AG20443 (cell line): ENCODE measurements around the gene PMVK.
"Not testable (repeated sequence)": the region's sequence is repeated elsewhere in the genome, so short reads cannot be mapped to it uniquely, and the experiment has no call there.

Experiments
- DNase-seq: peaks from one replicate; pipeline ENCODE4 v3.0.0; 2012; ENCODE audit warnings: low spot score, mixed read lengths

PMVK gene

DNA sequence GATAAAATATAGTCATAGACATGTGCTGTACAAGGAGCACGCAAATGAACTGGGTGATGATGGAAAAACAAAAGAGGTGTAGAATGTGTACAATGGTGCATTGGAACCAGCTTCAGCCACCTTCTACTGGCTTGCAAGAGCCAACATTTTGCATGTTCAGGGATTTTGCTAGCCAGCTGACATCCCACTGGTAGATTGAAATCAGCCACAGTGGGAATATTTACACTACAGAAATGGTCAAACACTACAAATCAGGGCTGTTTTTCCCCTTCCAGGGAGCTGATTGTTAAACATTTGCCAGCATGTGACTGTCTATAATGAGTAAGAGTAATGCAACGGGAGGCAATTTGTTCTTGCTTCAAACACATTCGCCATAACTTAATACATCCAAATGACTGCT, 23.2 kb downstream of the PMVK start:
- no peak for DNase-seq

DNA sequence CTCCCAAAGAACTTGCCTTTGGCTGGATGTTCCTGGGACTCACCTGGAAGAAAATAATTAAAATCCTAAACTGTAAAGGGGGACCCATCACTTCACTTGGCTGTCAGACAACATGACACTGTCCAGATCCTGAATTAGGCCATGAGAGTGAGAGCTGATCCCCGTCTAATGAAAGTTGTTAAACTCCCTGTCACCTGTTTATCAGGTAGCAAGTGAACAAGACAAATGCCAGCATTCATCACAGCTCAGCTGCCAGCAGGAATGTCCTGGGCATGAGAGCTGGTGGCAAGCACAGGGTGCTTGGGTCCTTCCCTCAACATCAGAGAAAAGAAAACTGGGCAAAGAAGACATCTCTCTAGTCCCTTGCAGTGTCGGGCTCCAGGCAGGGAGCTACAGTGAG, 23.8 kb downstream of the PMVK start:
- no peak for DNase-seq

DNA sequence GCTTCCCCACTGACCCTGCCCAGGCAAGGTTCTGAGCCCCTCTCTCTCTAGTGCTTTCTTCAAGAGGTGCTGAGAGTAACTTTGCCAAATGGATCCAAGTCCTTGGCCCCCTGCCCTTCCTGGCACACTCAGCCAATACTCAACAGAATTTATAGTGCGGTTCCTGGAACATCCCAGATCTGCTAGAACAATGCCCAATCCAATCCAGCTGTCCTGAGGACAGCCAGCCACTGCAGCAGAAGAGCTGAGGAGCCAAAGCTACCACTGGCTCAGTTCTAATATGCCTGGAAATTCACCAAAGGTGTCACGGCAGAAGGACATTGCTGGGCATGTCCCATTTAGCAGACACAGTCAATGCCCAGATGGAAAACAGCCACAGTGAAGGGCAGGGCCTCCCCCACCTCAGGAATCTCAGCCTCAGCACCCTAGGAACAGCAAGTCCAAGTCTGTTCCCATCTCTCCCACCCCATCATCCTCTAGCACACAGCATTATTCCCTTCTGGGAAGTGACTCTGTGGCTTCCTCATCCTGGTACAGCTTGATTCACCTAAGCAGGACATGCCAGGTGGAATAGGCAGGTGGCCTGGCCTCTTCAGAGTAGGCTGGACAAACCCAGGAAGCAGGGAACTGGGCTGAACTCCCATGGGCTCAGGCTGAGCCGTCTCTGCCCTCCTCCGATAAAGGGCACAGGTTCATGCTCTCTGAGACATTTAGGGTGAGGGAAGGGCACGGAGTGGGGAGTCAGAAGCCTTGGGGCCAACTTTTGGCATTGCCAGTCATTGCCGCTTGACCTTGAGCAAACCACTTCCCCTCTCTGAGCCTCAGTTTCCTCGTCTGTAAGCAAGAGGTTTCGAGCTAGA, 24.6 kb downstream of the PMVK start:
- DNase-seq: no peak

DNA sequence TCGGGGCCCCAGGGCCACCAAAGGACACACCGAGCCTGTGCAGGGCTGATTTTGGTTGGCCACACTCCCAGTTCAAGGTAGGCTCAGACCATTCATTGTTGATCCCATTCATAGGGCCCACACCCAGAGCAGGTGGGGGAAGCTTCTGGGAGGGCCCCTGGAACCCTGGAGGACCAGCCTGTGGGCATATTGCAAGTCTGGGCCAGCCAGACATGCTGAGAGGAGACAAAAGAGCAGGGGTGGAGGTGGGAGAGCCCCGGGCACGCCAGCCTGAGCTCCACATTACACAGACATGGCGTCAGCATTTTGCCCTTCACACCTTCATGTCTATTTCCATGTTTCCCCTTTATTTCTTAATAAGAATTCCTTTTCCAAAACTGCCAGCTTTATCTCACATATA, 25.7 kb downstream of the PMVK start:
- no peak for DNase-seq

DNA sequence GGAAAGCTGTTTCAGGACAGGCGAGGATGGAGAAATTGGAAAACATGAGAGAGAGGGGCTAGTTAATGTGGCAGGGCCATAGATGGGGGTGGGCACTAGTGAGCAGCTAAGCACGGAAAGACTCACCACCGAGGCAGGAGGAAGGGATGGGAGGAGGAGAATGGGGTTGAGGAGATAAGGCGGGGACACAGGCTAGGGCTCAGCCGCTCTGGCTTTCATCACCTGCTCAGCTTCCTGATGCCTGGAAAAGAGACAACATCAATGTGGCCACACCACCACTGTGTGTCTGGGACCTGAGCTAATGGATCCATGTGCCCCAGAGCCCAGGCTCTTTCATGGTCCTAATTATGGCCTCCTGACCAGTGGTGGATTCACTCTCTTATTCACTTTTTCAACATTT, 27.6 kb downstream of the PMVK start:
- DNase-seq: no peak

DNA sequence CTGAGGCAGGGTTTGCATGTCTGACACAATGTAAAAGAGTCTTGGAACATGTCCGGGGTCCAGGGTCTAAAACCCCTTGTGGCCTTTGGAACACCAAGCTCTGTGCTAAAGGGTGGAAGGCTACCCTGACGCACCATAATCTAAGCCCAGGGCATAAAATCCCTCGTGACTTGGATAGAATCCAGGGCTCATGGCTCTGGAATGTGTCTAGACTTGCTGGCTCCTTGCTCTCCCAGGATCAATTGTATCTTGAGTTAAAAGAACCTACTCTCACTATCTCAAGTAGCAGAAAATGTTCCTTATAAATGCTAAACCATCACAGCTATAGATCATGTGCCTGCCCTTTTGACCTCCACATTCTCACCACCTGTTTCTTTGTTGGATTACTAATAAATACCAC, 28.4 kb downstream of the PMVK start:
- DNase-seq: not testable (repeated sequence)

DNA sequence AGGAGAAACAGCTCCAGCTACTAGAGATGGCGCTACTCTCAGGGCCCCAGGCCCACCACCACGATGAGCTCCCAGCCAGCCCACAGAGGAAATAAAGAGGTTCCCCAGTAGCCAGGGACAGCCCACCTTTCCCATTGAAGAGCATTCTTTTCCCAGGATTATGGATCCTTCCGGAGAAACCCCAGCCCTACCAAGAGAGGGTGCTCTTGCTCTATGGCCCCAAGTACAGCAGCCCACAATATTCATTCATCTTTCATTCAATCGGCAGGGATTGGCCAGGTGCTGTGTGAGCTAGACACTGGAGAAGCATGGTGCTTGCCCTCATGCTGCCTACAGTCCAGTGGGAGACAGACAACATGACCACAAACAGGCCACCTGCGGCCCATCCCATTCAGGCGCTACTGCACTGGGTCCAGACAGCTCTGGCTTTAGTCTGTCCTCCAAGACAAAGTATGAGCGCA, 29.9 kb downstream of the PMVK start:
- DNase-seq: no peak

DNA sequence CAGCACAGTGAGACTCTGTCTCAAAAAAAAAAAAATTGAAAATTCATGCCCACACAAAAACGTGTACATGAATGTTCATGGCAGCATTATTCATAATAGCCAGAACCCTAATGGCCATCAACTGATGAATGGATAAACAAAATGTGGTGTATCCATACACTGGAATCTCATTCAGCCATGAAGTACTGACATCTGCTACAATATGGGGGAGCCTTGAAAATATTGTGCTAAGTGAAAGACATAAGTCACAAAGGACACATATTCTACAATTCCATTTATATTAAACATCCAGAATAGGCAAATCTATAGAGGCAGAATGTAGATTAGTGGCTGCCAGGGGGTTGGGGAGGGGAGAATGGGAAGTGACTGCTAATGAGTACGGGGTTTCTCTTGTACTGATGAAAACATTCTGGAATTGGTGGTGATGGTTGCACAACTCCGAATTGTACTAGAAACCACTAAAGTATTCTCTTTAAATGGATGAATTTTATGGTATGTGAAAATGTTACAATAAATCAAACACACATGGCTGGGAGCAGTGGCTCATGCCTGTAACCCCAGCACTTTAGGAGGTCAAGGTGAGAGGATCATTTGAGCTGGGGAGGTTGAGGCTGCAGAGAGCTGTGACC, 33.5 kb downstream of the PMVK start:
- no peak for DNase-seq

DNA sequence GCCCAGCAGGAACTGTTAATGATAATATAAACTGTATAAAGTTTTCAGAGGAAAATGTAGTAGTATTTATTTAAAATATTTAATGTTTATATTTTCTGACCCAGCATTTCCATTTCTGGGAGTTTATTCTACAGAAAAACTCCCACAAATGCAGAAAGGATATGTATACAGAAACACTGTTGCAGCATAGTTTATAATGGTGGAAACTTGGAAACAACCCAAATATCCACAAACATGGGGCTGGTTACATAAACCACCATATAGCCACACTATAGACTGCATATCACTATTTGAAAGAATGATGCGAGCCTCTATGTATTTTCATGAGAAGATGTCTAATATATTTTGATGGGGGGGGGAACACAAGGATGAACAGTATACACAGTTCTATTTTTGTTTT, 34.9 kb downstream of the PMVK start:
- no peak for DNase-seq

DNA sequence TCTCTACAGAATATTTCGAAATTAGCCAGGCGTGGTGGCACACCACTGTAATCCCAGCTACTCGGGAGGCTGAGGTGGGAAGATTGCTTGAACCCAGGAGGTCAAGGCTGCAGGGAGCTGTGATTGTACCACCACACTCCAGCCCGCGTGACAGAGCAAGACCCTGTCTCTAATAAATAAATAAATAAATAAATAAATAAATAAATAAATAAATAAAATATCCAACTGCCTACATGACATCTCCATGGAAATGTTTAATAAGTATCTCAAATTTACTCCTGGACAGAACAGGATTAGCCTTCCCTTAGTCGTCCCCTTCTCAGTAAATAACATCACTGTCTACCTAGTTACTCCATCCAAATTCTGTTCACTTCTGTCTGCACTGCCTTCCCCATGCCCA, 37.5 kb downstream of the PMVK start:
- DNase-seq: no peak

DNA sequence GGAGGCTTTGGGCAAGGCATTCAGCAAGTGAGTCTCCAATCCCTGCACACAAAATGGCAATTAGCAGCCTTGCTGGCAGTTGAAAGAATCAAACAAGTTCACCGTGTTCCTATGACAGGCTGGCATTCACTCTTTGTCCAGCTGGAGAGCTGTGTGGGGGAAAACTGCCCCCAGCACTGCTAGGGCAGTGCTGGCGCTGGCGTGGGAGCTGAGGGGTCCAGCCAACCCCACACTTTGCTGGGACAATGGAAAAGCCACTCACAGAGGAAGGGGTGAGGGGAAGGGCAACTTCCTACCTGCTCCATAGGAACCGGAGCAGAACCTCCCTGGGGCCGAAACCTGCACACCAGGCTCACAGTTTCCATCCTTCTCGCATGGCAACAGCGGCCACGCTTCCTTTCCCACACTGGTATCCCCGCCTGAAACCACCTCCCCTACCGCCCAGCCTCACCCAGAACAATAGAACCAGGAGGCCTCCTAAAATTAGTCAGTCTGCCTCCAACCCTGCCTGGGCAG, 39.7 kb downstream of the PMVK start:
- no peak for DNase-seq

DNA sequence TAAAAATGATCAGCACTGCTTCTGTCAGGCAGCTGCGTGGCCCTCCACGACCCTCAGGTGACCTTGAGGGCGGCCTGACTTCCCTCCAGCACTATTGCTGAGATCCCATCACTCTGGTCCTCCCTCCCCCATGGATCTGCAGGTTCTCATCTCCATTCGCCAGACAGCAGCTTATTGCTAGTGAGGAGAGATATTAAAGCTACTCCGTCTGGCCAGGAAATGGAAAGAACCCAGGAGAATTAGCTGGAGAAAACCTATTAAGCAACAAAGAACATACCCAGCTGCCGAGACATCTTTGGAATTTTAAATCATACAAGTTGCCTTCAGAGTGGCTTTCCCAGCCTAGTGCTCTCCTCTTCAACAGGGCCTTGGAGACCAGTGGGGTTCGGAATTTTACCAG, 40.7 kb downstream of the PMVK start:
- DNase-seq: peak; percentile 36

DNA sequence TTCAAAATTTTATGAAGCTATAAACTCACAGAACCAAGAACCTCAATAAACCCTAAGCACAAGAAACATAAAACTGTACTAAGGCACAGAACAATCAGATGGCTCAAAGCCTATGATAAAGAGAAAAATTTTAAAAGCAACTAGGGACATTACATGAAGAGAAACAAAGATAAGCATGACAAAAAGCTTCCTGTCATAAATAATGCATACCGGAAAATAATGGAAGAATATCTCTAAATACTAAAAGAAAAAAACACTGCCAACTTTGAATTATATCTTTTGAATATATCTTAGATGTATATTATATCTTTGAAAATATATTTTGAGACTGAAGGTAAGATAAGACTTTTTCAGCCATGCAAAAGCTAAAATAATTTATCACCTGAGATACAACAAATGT, 45.1 kb downstream of the PMVK start:
- no peak for DNase-seq

DNA sequence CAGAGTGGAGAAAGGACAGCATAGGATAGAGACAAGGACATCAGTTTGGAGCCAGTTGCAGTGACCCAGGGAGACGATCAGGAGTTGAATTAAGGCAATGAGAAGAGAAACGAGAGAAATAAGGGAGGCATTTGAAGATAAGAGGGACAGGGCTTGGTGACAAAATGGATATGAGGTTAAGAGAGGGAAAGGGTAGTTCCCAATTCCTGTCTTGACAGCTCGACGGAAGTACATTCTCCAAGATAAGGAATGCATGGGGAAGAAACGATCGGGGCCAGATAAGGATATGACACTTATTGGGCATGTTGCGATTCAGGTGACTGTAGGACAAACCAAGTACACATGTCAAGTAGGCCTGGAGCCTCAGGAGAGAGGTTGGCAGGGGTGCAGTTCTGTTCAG, 47.8 kb downstream of the PMVK start:
- DNase-seq: no peak

DNA sequence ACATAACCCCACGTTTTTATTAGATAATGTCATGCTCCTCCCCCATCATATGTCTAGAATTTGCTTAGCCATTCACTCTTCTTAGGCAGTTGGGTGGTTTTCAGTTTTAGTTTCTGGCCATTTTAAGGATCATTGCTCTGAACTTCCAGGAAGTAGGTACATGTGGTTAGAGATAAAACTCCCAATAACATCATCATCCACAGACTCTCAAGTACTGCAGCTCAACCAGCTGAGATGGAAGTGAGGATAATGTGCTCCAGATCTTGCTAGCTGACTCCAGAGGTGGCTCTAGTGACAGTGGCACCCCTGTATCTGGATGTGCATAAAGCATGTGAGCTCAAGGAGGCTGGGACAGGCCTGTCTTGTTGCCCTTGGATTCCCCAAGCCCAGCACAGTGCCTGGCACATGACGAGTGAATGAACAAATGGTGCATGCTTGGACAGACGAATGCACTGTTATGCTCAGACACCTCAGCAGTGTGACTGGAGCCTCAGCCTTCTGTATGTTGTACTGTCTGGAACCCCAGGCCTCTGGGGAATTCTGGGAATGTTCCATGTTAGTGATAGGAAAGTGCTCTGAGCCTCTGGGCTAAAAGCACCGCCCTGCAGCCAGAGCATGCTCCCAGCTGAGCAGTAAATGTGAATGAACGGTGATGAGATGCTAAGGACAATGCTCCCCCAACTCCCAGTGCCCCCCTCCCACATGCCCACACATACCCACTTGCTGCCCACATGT, 50.1 kb downstream of the PMVK start:
- no peak for DNase-seq

DNA sequence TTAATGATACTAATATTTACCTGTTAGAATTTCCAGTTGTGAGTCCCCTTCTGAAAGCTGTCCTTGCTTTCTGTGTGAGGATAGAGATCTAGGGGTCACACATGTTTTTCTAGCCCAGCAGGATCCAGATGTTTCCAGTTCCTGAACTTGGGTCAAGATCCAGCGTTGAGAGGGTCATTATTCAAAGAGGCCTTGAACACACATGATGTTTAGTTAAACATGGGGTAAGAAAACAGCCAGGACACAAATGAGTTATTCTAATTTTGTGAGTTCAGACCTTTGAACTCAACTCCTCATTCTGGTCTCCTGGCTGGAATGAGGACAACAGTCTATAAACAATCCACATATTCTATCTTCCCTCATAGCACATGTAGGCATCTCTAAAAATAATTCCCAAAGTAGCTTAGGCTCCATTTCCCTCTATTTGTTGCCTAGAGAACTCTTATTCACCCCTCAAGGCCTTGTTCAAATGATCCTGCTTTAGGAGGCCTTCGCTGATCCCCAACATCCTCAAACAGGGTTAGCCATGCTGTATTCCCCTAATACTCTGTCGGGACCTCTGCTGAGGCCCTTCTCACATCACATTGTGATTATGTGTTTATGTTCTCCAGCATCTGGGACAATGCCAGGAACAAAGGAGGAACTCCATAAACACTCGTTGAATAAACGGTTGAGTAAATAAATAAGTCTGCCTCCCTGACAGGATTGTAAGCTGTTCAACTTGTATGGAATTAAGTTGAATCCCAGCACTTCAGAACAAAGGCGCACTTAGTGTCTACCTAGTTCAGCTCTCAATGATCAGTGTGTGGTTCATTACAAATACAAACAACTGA, 51.4 kb downstream of the PMVK start:
- DNase-seq: no peak

DNA sequence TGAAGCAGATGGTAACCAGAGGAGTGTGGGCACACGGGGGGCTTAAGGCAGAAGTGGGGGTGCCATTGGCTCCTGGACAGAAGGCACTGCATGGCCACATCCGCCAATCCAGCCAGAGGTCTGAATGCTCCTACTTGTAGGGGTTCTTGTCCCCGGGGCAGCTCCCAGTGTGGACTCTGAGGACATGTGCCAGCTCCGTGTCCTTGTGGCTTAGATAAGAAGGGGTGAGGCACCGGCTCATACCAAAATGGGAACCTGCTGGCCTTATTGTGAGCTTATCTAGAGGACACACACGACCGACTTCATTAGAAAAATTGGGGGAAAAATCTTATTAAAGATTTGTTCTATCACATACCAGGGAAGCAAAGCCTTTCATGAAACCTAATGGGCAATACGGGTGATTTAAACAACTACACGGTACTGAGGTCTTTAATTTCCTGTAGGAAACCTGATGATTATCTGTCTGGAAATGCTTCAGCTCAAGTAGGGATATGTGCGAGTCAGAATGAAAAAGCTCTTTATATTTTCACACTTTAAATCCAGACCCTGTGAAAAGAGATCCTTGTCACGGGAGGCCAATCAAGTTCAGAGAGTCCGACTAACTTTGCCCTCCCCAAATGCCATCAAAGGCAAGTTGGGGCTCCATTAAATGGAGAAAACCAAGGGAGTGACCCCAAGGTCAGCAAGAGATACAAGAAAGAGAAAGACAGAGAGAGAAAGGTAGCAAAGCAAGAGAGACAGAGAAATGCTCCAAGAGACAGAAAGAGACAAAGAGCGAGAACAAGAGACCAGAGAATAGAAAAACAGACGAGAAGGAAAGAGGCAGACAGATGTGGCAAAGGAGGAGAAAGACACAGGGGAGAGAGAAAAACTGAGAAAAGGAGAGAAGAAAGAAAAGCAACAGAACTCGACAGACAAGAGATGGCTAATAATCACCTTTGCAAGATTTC, 52.3 kb downstream of the PMVK start:
- DNase-seq: no peak

DNA sequence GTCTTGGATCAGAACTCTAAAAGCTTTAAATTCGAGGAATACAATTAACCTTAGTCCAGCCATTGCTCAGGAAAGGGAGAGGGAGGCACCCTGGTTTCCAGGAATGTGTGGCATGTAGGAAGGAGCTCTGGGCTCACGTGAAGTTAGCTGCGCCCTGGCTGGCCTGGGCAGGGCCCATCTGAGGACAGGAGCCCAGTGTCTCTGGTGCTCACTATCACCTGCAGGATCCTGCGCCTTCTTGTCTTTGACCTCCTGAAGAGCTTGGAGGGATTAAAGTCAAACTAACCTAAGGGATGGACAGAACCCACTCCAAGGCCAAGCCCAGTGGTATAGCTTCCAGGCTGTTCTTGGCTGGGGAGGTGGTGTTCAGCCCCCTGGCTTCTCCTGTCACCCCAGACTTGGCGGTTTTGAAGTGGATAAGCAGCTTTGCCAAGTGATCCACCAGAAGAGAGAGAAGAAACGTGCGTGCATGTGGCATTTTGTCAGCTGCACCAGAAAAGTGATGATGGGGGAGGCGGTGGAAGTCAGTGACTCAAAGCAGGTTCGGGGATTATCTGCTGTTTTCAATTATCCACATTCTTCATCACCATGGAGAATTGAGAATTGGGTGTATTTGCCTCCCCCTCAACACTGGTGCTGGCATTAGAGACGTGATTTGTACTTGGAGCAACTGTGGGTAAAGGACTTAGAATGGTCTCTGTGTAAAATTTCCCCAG, 54.5 kb downstream of the PMVK start:
- DNase-seq: no peak

DNA sequence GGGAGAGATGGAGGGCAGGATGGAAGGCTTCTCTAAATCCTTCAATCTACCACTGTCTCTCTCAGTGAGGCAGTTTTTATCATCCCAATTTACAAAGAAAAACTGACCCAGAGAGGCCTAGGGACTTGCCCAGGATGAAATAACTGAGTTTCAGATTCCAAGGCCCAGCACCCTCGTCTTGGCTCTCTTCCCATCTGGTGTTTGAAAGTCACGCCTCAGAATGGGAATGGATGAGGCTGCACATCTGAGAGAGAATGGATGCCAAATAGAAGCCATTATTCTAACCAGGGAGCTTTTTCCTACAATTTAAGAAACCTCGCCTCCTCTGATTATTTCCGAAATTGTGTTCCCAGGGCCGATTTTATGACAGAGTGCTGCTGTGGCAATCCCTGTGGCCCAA, 55.8 kb downstream of the PMVK start:
- DNase-seq: no peak

DNA sequence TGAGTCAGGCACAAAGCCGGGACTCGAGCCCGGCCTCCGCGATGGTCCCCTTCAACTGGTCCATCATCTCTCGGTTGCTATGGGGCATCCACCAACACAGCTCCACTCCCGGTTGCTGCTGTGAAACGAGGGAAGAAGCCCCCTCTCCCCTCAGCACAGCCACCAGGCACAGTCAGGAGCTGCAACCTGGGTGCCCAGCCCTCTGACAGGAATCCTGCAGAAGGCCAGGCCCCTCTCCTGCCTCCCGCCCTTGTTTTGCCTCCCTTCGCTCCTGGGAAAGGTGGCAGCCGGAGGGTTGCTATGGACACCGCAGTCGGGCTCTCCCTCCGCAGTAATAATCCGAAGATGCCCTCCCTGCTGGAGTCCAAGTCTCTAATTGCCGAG, 57.5 kb downstream of the PMVK start:
- no peak for DNase-seq
